GM19455 (cell line): Measurements from ENCODE around the gene ABCF1.
A peak's percentile ranks its signal among the peaks of the same experiment; 100 is the strongest.

Source experiments
- ATAC-seq: cut with Tn5 transposase; IDR thresholded peaks from one replicate; pipeline ENCODE4 v1.9.1; 2021; ENCODE audit not compliant: unreplicated experiment

ABCF1 gene

DNA sequence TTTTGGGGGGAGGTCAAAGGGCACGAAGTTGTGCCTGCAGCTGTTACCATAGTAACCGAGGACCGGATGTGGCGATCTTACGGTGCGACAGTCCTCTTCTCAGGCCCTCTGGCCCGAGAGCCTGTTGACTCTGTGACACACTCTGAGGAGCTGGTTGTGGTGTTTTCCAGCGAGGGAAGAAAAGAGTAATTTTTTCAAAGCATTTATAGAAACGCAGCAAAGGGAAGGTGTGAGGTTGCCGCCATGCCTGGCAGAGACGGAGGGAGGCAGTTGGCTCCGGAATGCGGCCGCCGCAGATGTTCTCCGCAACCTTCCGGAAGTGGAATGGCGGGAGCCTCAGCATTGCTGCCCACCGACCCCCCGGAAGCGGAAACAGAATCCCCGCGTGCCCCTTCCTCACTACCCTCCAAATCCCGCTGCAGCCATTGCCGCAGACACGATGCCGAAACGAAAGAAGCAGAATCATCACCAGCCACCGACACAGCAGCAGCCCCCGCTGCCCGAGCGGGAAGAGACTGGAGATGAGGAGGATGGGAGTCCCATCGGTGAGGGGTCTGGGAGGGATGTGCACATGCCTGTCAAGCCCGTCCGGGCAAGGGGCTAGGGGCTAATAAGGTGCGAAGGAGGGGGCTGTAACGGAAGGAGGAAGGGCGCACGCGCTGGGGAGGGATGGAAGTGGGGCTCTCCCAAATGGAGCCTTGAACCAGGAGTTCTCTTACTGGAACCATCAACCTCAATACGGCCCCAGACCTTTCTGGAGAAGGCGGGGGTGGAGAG, 14.1 kb upstream of the ABCF1 start, which contains the start of gene PRR3:
PRR3 (plus strand) TSS at position 390 of the 777 bp plus-strand sequence; CDS start at position 440, 50 bp downstream.
- ATAC-seq: peak; percentile 61

DNA sequence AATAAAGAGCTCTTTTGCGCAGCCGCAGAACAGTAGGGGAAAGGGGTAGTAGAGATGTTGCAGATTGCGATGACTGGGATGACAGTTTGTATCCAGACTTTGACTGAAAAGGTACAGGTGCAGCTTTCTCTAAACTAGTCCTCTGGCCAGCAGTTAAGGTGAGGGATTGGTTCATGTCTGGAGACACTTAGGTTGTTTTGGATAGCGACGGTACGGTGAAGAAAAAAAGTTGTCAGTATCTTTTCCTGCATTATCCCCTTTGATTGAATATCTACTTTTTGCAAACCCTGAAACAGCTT, 13.6 kb upstream of the ABCF1 start:
- no peak for ATAC-seq

DNA sequence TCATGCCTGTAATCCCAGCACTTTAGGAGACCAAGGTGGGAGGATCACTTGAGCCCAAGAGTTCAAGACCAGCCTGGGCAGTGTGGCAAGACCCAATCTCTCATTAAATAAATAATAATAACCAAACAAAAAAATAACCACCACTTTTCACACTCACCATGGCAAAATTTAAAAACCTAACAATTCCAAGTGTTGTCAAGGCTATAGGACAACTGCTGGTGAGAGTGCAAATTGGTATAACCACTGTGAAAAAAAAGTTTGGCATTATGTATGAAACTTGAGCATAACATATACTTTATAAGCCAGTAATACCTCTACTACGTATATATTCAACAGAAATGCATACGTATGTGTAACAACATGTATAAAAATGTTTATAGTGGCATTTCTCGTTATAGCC, 10.3 kb upstream of the ABCF1 start:
- ATAC-seq: no peak

DNA sequence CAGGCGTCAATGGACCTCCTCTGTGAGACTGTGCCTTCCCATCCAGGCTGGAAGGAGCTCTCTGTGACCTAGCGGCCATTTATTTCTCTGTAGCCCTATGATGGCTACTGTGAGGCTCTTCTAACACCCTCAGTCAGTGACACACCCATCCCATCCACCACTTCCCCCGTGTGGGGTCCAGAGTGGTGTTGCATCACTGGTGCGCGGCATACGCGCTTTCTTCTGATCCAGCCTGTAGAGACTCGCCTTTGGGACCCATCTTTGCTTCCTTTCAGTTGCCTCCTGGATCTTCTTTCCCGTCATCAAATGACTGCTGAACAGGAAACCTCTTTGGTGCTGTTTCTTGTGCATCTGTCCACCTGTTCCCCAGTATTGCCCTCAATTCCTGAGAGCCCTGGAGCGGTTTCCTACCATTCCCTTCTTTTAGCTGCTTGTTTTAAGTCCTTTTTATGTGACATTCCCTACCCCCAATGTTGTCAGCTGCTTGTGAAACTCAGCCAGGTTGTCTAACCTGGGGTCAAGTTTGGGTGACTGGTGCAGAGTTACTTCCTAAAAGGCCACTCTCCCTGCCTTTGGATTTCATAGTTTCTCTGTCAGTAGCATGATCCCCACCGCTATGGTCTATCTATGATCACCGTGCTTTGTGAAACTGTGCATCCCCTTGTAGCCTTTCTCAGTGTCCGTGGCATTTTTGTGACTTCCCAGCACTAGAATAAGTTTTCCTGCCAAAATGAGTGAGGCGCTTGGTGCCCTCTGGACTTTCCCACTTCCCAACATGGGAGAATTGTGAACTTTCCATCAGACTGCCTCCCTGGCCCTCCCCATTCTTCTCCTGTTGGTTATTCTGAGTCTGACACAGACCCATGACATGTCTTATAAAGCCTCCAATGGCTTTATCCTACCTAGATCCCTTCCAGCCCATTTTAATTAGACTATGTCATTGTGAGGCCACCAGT, 8.5 kb upstream of the ABCF1 start:
- ATAC-seq: no peak

DNA sequence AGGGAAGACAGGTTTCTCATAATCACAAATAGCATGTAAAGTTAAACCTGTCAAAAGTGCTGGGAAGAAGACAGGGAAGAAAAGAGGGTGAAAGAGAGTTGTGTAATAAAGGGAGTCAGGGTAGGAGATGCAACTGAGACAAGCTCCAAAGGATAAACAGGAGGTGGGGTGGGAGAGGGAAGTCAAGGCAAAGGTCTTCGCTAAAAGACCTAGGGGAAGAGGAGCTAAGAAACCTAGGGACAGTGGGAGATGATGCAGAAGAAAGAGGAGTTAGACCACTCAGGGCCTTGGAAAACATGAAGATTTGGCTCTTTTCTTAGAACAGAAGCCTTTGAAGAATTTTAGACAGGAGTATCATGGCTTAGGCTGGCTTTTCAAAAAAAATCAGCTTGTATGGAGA, 7.1 kb upstream of the ABCF1 start:
- no peak for ATAC-seq

DNA sequence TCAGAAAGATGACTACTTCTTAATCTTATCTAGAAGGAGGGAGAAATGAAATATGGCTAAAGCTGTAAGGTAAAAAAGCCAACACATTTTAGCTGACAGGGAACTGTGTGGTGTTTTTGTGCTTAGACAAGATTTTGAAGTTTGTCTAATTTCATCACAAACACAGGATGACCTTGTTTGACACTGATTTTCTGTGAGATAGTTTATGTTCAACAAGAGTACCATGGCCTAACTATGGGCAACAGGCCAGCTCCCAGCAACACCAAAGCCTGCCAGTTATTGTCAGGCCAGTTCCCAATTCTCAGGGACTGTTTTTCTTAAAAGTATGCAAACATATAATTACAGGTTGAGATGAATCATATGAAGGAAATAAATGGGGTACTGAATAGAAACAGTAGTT, 5.5 kb upstream of the ABCF1 start:
- no peak for ATAC-seq

DNA sequence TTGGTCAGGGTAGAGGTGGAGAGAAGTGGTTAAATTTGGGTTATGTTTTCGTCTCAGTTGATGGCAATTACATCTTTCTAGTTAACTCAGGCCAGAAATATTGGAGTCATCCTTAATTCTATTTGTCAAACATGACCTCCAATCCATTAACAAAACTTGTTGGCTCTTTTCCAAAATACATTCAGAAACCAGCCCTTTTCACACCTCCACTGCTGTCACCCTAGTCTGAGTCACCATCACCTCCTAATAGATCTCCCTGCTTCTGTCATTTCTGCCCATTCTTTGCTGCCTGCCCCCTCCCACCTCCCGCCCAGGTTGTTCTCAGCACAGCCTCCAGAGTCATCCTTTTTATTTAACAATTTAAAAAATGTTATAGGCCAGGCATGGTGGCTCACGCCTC, 3.0 kb upstream of the ABCF1 start:
- ATAC-seq: no peak

DNA sequence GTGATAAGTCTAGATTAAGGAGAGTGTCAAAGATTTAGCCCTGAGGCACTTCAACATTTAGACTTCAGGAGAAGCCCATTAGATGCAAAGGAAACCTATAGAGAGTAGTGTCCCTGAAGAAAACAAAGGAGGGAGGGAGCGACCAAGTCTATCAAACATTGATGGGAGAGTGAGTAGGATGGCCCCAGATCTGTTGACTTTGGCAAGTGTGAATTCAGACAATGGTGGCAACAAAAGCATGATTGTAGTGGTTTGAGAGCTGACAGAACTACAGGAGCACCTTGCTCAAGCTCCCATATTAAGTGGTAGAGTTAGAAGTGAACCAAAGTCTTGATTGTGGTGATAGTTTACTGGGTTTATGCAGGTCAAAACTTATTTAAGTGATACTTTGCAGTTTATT, 979 bp upstream of the ABCF1 start:
- ATAC-seq: no peak

DNA sequence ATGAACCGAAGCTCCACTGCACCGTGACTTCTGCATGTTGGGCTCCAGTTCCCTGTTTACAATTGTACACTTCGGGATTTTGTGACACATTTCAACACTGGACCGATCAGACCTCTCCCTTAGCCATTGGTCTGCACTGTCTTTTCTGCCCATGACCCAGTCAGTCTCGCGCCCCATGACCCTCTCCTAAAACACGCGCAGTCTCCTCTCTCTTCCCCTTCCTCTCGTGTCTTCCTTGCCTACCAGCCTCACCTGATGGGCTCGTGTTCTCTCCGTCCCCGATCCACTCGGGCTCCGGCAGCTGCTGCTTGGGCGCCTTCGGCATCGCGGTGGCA, 535 bp upstream of the ABCF1 start:
- peak; percentile 32 for ATAC-seq

DNA sequence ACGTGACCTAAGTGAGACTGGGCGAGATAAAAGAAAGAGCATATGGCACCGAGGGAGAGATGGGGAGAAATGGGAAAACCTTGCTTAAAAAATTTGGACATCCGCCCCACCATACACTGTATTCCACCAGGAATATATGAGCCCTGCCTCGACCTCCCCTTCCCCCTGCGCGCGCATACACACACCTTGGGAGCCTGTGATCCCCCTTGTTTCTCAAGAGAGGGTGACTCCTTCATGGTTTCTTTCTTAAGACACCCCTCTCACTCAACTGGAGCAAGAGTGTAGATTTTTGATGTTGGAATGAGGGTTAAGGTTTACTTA, 480 bp downstream of the ABCF1 start:
- ATAC-seq: no peak

DNA sequence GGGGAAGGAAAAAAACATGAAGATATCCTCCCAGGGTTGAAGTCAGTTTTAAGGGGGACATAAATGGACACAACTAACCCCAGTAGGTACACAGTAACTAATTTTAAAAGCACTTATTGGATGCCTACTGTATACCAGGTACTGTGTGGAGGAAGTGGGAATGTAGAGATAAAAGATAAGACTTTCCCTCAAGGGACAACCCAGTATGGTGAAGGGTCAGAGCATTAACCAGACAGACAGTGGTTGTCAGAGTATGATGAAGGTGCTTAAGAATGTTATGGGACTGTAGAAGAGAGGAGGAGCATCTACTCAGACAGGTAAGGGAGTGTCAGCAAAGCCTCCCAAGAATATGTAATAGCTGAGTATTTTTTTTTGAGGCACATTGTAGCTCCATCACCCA, 906 bp downstream of the ABCF1 start:
- ATAC-seq: no peak

DNA sequence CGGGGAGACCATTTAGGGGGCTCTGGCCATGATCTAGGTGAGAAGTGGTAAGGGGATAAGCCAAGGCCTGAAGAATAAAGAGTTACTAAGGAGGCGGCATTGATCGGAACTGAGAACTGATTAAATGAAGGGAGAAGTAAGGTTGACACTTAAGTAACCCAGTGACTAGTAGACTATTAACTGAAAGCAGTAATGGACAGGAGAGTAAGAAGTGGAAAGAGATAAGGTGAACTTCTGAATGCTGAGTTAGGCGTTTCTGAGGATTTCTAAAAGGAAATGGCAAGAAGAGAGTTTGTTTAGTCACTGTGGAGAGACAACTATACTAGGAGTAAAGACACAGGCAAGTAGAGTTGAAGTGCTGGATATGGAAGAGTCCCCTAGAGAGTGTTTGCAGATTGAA, 1.9 kb downstream of the ABCF1 start:
- ATAC-seq: no peak

DNA sequence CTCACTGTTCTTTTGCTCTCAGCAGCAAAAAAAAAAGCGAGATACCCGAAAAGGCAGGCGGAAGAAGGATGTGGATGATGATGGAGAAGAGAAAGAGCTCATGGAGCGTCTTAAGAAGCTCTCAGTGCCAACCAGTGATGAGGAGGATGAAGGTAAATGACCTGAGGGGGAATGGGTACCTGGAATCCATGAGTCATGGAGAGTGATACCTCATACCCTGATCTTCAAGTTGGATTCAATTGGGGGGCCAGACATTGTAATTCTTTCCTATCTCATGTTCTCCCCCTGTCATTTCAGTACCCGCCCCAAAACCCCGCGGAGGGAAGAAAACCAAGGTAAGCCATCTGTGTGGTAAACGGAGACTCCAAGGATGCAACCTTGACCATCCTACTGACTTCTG, 6.8 kb downstream of the ABCF1 start:
- ATAC-seq: no peak

DNA sequence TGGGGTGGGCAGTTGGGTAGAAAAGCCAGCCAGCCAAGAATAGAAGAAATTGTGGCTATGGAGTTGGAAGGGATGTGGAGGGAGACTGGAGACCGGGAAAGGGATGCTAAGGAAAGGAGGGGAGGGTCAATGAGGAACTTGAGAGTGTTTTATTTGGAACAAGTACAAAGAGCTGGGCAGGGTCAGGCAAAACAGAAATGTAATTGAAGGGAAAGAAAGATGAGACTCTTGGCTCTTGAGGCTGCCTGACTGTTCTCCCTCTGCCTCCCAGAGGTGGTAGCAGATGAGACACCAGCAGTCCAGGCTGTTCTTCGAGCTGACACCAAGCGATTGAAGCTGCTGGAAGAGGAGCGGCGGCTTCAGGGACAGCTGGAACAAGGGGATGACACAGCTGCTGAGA, 12.7 kb downstream of the ABCF1 start:
- no peak for ATAC-seq

DNA sequence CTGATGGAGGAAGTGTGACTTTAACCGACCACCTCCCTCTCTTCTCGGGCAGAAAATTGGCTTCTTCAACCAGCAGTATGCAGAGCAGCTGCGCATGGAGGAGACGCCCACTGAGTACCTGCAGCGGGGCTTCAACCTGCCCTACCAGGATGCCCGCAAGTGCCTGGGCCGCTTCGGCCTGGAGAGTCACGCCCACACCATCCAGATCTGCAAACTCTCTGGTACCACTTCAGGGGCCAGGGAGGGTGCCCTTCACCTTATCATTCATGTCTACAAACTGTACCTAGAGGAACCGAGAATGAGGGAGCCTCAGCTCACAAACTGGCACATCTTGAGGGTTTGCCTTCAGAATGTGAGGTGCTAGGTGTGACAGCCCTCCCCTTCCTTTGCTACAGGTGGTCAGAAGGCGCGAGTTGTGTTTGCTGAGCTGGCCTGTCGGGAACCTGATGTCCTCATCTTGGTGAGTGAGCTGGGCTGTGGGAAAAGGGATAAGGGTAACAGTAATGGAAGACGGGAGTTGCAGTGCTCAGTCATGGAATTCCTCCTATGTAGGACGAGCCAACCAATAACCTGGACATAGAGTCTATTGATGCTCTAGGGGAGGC, 18.6 kb downstream of the ABCF1 start:
- no peak for ATAC-seq

DNA sequence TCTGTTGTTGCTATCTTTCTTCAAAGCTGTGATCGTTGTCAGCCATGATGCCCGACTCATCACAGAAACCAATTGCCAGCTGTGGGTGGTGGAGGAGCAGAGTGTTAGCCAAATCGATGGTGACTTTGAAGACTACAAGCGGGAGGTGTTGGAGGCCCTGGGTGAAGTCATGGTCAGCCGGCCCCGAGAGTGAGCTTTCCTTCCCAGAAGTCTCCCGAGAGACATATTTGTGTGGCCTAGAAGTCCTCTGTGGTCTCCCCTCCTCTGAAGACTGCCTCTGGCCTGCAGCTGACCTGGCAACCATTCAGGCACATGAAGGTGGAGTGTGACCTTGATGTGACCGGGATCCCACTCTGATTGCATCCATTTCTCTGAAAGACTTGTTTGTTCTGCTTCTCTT, 19.3 kb downstream of the ABCF1 start:
- ATAC-seq: no peak

DNA sequence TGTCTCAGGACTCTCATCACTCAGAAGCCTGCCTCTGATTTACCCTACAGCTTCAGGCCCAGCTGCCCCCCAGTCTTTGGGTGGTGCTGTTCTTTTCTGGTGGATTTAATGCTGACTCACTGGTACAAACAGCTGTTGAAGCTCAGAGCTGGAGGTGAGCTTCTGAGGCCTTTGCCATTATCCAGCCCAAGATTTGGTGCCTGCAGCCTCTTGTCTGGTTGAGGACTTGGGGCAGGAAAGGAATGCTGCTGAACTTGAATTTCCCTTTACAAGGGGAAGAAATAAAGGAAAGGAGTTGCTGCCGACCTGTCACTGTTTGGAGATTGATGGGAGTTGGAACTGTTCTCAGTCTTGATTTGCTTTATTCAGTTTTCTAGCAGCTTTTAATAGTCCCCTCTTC, 19.8 kb downstream of the ABCF1 start:
- ATAC-seq: no peak

DNA sequence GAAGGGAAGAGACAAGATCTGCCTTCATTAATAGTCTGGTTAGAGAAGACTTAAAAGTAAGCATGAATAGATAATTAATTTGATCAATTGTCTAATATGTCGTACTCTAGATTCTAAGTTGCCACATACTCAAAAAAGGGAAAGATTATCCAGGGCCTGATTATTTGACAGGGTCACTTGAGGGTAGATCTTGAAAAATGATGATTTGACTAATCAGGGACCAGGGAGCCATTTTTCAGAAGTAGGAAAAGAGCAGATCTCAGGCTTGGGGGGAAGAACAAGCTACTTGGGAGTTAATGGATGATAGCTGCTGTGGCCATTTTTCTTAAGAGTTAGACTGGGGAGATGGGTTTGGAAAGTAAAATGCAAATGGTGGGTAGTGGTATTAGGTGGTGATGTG, 21.0 kb downstream of the ABCF1 start:
- no peak for ATAC-seq

DNA sequence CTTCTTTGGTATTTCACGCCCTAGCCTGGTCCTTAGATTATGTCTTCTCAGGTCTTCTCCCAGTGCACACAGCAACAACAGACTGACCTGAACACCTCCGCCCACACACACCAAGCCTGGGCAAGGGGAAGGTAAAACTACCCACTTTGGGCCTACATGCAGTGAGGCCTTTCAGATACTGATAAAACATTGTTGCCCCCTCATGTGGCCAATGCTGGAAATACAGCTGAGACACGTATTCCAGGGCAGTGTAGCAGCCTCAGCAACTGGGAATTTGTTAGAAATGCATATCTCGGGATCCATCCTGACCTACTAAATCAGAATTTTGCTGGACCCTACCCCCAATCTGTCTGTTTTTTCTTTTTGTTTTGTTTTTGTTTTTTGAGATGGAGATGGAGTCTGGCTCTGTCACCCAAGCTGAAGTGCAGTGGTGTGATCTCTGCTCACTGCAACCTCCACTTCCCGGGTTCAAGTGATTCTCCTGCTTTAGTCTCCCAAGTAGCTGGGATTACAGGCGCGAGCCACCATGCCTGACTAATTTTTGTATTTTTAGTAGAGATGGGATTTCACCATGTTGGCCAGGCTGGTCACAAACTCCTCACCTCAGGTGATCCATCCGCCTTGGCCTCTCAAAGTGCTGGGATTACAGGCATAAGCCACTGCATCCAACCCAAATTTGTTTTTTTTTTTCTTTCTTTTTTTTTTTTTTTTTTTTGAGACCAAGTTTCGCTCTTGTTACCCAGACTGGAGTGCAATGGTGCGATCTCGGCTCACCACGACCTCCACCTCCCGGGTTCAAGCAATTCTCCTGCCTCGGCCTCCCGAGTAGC, 26.3 kb downstream of the ABCF1 start:
- peak; percentile 72 for ATAC-seq

DNA sequence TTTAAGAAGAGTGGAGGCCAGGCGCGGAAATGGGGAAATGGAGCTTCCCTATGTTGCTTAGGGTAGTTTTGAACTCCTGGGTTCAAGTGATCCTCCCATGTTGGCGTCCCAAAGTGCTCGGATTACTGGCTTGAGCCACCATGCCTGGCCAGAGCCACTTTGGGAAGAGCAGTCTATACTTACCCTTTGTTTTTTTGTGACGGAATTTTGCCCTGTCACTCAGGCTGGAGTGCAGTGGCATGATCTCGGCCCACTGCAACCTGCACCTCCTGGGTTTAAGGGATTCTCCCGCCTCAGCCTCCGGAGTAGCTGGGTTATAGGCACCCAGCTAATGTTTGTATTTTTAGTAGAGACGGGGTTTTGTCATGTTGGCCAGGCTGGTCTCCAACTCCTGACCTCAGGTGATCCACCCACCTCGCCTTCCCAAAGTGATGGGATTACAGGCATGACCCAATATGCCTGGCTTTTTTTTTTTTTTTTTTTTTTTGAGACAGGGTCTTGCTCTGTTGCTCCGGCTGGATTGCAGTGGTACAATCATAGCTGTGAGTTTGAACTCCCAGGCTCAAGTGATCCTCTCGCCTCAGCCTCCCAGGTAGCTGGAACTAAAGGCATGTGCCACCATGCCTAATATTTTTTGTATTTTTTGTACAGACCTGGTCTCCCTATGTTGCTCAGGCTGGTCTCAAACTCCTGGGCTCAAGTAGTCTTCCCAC, 27.8 kb downstream of the ABCF1 start:
- ATAC-seq: no peak
